HG02870 (cell line): ENCODE data around the gene KRT8.
"Not testable (repeated sequence)": the region's sequence is repeated elsewhere in the genome, so short reads cannot be mapped to it uniquely, and the experiment has no call there.

ENCODE experiments used
- ATAC-seq: cut with Tn5 transposase; IDR thresholded peaks from one replicate; pipeline ENCODE4 v1.9.1; 2021; ENCODE audit warnings: mild to moderate bottlenecking, moderate library complexity; ENCODE audit not compliant: unreplicated experiment

Gene KRT8

DNA sequence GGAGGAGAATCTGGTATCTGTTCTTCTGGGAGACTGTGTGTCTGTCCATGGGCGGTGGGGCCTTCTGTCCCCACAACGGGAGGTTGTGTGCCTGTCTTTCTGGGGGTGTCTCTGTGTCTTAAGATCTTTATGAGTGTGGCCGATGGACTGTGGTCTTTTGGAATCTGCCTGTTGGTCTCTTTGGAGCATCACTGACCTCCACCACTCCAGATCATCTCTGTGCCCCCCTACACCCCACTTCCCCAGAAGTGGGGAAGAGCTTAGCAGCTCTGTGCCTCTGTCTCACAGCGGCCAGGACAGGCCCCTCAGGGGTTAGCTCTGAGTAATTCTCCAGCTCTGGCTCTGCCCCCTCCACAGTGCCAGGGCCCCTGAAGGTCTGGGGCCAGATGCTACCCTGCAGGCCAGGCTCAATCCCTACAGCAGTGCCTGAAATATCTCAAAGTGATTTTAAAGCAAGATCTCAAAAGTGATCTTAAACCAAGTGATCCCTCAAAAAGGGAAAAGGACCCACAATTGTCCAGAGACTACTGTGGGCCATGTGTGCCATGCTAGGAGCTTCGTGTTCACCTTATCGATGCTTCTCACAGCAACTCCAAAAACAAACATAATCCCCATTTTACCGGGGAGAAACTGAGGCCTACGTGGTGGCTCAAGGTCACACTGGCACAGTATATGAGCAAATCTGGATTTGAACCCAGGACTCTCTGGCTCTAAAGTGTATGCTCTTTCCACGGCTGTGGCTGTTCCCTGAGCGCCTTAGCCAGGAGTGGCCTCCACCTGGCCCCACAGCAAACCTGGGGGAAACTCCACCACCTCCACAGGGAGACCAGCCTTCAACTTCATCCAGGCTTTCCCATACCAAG lies 30.1 kb downstream of the KRT8 start:
- ATAC-seq, result no peak

DNA sequence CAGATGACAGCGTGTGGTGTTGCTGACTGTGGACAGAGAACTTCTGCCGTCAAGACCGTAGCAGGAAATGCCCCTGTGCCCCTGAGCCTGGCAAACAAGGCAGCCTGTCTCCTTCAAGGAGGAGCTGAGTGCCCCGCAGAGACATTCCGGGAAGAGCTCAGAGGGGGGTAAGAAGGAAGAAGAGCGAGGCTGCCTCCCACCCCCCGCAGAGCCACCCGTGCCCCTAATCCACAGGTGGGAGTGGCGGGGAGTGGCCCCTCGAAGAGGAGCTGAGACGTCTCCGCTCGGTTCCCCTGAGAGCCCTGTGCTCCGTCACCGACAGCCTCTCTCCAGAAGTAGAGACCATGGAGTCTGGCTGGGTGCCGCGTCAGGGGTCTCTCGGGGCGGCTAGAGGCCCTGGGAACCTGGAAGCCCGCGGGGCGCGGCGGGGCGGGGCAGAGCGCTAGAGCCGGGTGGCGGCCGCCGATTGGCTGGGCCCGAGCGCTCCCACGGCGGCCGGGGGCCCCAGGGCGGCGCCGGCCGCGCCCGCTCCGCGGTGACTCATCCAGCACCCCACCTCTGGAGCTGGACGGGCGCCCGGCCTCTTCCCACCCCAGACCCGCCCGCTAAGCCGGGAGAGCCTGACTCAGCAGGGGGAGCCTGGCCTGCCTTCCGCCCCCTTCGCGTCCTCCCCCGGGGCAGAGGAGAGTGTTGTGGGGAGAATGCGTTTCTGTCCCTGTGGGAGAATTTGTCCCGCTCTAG lies 30.9 kb downstream of the KRT8 start:
- ATAC-seq, result no peak

DNA sequence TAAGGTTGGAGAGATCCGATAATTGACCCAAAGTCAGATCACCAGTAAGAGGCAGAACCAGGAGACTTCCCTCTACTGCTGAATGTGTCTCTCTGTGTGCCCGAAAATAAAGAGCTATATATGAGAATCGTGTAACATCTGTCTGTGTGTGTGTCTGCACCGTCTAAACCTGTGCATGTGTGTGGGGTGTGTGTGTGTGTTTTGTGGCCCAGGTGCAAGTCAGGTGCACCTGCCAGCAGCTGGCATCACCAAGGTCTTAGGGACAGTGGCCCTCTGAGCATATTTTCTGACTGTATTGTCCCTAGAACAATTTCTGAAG lies 31.4 kb downstream of the KRT8 start:
- no peak for ATAC-seq

- ATAC-seq, result no peak
Measured at GRCh38 chr12:52872644-52873389, 32.1 kb downstream of the KRT8 start.

- ATAC-seq, result no peak
Measured at GRCh38 chr12:52871291-52872039, 33.4 kb downstream of the KRT8 start.

- peak; percentile 55 for ATAC-seq
Measured at GRCh38 chr12:52870361-52871290, 34.2 kb downstream of the KRT8 start.

DNA sequence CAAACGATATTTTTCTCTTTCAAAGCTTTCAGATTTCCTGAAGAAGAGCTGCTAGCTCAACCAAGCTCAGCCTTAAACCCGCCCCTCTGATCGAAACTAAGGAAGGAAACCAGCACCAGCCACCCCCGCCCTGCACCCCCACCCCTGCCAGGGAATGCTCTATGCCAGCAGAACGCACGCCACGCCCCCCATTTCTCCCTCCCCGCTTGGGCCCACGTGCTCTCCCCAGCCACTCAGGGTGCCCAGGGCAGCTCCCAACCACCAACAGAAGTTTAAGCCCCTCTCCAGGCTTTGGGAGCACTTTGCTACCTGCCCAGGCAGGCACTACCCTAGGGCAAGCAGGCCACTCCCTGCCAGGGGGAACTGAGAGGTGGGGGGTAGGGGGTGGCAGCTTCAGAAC lies 37.2 kb downstream of the KRT8 start:
- no peak for ATAC-seq

GRCh38 chr12:52867152-52867551 lies 37.7 kb downstream of the KRT8 start:
- no peak for ATAC-seq

DNA sequence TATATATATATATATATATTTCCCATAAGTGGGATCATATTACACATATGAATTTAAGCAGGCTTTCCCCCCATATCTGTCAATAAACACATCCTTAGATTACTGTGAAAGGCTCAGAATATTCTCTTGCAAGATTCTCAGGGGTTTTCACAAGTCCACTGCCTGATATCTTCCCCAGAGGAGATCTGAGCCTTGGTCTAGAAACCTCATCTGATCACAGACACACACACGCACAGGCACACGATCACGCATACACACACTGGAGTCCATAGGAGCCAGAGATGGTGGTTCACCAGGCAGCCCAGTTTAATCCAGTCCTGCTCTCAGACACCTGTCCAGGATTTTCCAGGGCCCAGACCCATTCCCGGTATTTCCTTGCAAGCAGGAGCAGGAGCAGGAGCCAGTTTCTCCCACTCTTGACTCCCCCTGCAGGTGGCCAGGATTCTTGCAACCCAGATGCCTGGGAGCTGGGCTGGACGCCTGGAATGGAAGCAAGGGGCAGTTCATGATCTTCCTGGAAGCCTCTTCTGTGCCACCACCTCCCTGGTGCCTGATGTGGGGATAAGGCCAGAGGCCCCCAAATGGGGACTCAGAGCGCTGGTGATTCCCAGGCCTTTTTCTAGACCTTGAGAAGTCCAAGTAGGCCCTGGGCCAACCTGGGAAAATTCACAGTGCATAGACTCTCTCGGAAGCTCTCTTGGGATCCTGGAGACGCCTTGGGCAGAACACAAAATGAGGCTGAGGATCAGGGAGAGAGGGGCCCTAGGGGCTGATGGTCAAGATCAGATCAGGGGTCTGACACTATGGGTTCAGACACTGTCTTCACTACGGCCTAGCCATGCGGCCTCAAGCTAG lies 39.6 kb downstream of the KRT8 start:
- ATAC-seq, result no peak

DNA sequence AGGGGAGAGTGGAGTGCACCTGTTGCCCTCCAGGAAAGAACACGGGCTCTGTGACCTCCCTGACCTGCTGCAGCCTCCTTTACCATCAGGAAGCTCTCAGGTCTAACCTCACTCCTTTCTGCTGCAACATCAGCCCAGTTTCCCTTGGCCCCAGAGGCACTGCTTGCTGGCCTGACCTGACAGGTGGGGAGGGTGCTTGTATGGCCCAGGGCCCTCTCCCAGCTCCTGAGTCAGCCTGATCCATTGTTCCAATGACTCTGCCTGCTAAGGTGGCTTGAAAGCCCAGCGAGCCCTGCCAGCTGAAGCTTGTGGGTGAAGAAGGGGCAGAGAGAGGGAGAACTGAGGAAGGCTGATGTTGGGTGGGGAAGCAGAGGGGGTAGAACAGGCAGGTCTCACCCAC lies 42.9 kb downstream of the KRT8 start:
- no peak for ATAC-seq

GRCh38 chr12:52861511-52861910 lies 43.4 kb downstream of the KRT8 start:
- ATAC-seq, result no peak

GRCh38 chr12:52860102-52860823 lies 44.6 kb downstream of the KRT8 start:
- no peak for ATAC-seq

GRCh38 chr12:52857500-52857899 lies 47.4 kb downstream of the KRT8 start:
- no peak for ATAC-seq

GRCh38 chr12:52856787-52857186 lies 48.1 kb downstream of the KRT8 start:
- no peak for ATAC-seq

DNA sequence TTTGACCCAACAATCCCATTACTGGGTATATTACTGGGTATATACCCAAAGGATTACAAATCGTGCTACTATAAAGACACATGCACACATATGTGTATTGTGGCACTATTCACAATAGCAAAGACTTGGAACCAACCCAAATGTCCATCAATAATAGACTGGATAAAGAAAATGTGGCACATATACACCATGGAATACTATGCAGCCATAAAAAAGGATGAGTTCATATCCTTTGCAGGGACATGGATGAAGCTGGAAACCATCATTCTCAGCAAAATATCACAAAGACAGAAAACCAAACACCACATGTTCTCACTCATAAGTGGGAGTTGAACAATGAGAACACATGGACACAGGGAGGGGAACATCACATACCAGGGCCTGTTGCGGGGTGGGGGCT lies 48.8 kb downstream of the KRT8 start:
- ATAC-seq, result not testable (repeated sequence)

DNA sequence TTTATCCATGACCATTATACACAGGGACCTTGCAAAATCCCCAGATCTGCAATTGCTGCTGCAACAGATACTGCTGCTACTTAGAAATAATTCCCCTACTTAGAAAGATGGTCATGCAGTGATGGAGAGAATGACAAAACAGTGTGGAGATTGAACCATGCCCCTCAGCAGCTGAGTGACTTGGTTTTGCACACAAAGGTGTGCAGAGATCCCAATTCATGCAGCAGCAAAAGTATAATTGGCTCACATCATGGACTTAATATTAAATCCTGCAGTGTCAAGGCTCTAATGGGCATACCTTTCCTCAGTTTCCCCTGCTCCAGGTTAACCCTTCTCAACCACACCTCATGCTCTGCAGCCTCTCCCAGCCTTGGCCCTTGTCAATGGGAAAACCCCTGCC lies 53.1 kb downstream of the KRT8 start:
- no peak for ATAC-seq

- ATAC-seq, result no peak
Measured at GRCh38 chr12:52850681-52851080, 54.2 kb downstream of the KRT8 start.

DNA sequence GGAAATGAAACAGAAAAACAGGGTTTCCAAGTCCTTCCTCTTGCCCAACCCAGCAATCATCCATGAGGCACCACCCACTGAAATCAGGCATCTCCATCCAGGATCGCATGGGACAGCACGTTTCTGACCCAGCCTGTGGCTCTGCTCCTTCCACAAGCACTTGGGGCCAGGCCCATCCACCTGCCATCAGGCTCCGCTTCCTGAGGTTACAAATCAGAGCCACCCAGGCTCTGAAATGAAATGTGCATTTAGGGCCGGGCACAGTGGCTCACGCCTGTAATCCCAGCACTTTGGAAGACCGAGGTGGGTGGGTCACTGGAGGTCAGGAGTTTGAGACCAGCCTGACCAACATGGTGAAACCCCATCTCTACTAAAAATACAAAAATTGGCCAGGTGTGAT lies 55.4 kb downstream of the KRT8 start:
- ATAC-seq, result no peak
